Panc1 (cell line): ENCODE data around the gene SMAD6. TPM values are rescaled to one million over a fixed set of nuclear protein-coding genes. Genes with fewer than 3 reads are reported as not detected.

ENCODE experiments used
- ATAC-seq: fragments of 200-7000 bp; cut with Tn5 transposase; 2 replicates; pipeline ENCODE4 v1.9.1; 2020; ENCODE audit warnings: mild to moderate bottlenecking, moderate library complexity
- BruUV-seq: library from RNA; stranded (reverse); fragments of 400-500 nt; replicated peaks from 2 replicates; lab custom pipeline; 2021; lab: Mats Ljungman, UMichigan
- CTCF ChIA-PET: fragments of 300-600 bp; sonication (Branson Sonifier 250); formaldehyde crosslinking; loops from one replicate; lab custom pipeline; 2022; ENCODE audit warnings: antibody characterized with exemption; lab: Charles Lee
- POLR2A ChIA-PET: fragments of 300-600 bp; sonication (Branson Sonifier 250); formaldehyde crosslinking; loops from one replicate; lab custom pipeline; 2022; ENCODE audit warnings: antibody characterized with exemption; lab: Charles Lee
- DNase-seq: peaks from one replicate; pipeline ENCODE4 v3.0.0-alpha.2; 2010; ENCODE audit warnings: low read depth, low spot score
- H3K27ac ChIP-seq: 2 replicates; pipeline ENCODE4 v1.5.1; 2011; ENCODE audit warnings: mild to moderate bottlenecking, low read length, inconsistent platforms
- H3K27me3 ChIP-seq: fragments of 200-500 bp; sonication (Bioruptor generic); 2 replicates; pipeline ENCODE4 v1.6.0; 2014; ENCODE audit warnings: low read length, inconsistent platforms; ENCODE audit not compliant: control insufficient read depth, insufficient read depth
- H3K36me3 ChIP-seq: fragments of 200-500 bp; sonication (Bioruptor generic); 2 replicates; pipeline ENCODE4 v1.5.1; 2014; ENCODE audit warnings: inconsistent platforms, mild to moderate bottlenecking, low read length, moderate library complexity; ENCODE audit not compliant: control insufficient read depth, insufficient read depth
- H3K4me1 ChIP-seq: 2 replicates; pipeline ENCODE4 v1.5.1; 2011; ENCODE audit warnings: inconsistent platforms, mild to moderate bottlenecking, low read length, moderate library complexity; ENCODE audit not compliant: control insufficient read depth, insufficient read depth
- H3K4me3 ChIP-seq, 2 experiments: 2 replicates each; pipeline ENCODE4 v1.5.1; 2011 to 2012; ENCODE audit warnings: low read depth in 2 of 2, low read length in 2 of 2, mild to moderate bottlenecking in 2 of 2, inconsistent platforms in 1 of 2, moderate library complexity in 1 of 2
- H3K9me3 ChIP-seq: fragments of 200-500 bp; sonication (Bioruptor generic); 2 replicates; pipeline ENCODE4 v1.5.1; 2014; ENCODE audit warnings: low read depth, mild to moderate bottlenecking, inconsistent platforms, low read length, moderate library complexity; ENCODE audit not compliant: control insufficient read depth, insufficient read depth
- CTCF ChIP-seq: fragments of 450-650 bp; IDR thresholded peaks from 2 replicates; pipeline ENCODE4 v1.5.1; 2017; ENCODE audit warnings: mild to moderate bottlenecking
- POLR2AphosphoS5 ChIP-seq: IDR thresholded peaks from 2 replicates; pipeline ENCODE4 v1.6.1; 2012; ENCODE audit warnings: mild to moderate bottlenecking, low read depth, low read length, moderate library complexity
- REST ChIP-seq, 2 experiments: IDR thresholded peaks; 2 replicates each; pipeline ENCODE4 v1.6.1; 2011 to 2012; ENCODE audit warnings: low read depth in 2 of 2, control low read depth in 1 of 2, low read length in 1 of 2, mild to moderate bottlenecking in 1 of 2, moderate library complexity in 1 of 2; ENCODE audit not compliant: insufficient read depth in 1 of 2
- SIN3A ChIP-seq: IDR thresholded peaks from 2 replicates; pipeline ENCODE4 v1.6.1; 2012; ENCODE audit warnings: low read depth, mild to moderate bottlenecking, low read length, moderate library complexity, borderline replicate concordance; ENCODE audit not compliant: insufficient read depth
- TCF7L2 ChIP-seq: IDR thresholded peaks from 2 replicates; pipeline ENCODE4 v1.6.1; 2011; ENCODE audit warnings: mild to moderate bottlenecking, low read depth, low read length, inconsistent platforms
- in situ Hi-C: cut with HindIII; loops from 2 replicates; pipeline ENCODE4 v1.10.0; 2016; ENCODE audit warnings: low sequenced_read_pairs, low pct_unique_long_range_greater_than_20kb
- intact Hi-C: fragments of 100-400 bp; cut with micrococcal nuclease; formaldehyde crosslinking; loops from one replicate; pipeline ENCODE4 v1.10.0; 2022; ENCODE audit not compliant: unreplicated experiment
- total RNA-seq: library from RNA; stranded (reverse); gene quantifications from one replicate; pipeline ENCODE4 v1.2.1, GENCODE V29; 2021; ENCODE audit not compliant: unreplicated experiment

The SMAD6 gene
- total RNA-seq, 1 experiment from 2014 or later = 45.9 TPM

GRCh38 chr15:66654361-66654738 lies 47.7 kb upstream of the SMAD6 start:
- in situ Hi-C loops = no loop called here
- BruUV-seq = no TSS peak
- intact Hi-C loops = no loop called here
- Histone ChIP-seq H3K4me3 (no peak overlapping the region), H3K27me3 (no peaks in the 10 kb centered on the region), H3K36me3 (no peaks in the 10 kb centered on the region), H3K4me1 (peaks cover 23% of the 10 kb centered on the region), H3K9me3 (no peaks in the 10 kb centered on the region), H3K27ac (no peak overlapping the region)
- ChIA-PET CTCF (no interaction called here), POLR2A (no interaction called here)
- no peak for TF ChIP-seq SIN3A
- no peak for TF ChIP-seq TCF7L2
- no peak for TF ChIP-seq CTCF
- no peak for TF ChIP-seq POLR2AphosphoS5
- no peak for TF ChIP-seq REST (IDR thresholded peaks at IDR 0.05; ENCODE audit: insufficient read depth in 1 of 2, low read depth in 2 of 2, low read length in 1 of 2)
- ATAC-seq (no peak), DNase-seq (no peak)

DNA sequence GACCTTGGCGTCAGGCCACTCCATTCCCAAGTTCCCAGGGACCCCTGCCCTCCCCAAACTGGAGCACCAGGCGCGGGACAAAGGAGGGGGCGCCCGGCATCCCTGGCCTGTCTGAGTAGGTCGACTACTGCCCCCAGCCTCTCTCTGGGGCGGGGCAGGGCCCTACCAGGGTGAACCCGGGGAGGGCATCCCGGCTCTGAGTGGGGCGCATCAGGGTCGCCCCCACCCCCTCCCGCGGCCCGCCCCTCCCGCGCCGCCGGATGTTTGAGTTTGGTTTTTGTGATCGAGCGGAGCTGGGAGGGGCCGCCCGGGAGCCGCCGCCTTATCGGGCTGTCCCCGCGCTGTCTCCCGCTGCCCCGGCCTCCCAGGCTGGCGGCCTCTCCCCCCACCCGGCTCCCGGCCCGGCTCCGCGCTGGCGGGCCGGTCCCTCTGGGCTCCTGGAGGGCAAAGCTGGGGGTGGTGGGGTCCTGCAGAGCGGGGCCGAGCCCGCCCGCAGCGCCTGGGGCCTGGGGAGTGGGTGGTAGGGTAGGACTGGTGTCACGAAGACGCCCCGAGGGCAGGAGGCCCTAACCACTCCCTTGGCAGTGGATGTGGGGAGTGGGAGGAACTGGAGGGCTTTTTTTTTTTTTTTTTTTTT lies 47.2 kb upstream of the SMAD6 start:
- ChIA-PET CTCF (no interaction called here), POLR2A (no interaction called here)
- no TSS peak for BruUV-seq
- Histone ChIP-seq H3K27ac (no peak overlapping the region), H3K9me3 (no peaks in the 10 kb centered on the region), H3K27me3 (no peaks in the 10 kb centered on the region), H3K36me3 (no peaks in the 10 kb centered on the region), H3K4me3 (no peak overlapping the region), H3K4me1 (peaks cover 18% of the 10 kb centered on the region)
- in situ Hi-C loops (no loop called here), intact Hi-C loops (no loop called here)
- DNase-seq (no peak), ATAC-seq (no peak)
- TF ChIP-seq SIN3A = no peak
- no peak for TF ChIP-seq TCF7L2
- no peak for TF ChIP-seq CTCF
- TF ChIP-seq POLR2AphosphoS5 = no peak
- TF ChIP-seq REST (IDR thresholded peaks at IDR 0.05; ENCODE audit: insufficient read depth in 1 of 2, low read depth in 2 of 2, low read length in 1 of 2) = no peak
